ENCODE data around the gene TRIM10. TPM values are rescaled to one million over a fixed set of nuclear protein-coding genes. Genes with fewer than 3 reads are reported as not detected.

The TRIM10 gene
- total RNA-seq, 4 donors from 2014 or later: 0.09 TPM; not detected in 3

DNA sequence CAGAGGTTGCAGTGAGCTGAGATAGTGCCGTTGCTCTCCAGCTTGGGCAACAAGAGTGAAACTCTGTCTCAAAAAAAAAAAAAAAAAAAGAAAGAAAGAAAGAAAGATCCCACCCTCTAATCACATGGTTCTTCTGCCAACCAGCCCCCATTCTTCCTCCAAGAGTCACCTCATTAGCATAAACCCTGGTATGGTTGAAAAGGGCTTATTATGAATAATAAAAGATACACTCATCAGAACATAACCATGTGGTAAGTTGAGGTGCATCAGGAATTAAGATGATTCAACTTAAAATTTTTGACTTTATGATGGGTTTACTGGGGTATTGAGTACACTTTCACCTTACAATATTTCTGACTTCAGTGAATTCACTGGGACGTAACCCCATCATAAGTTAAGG lies 25.9 kb downstream of the TRIM10 start:
- ATAC-seq (ENCODE audit: low FRiP score): no peak
- no peak for DNase-seq (ENCODE audit: low spot score)
- TF ChIP-seq, protein P1, sequence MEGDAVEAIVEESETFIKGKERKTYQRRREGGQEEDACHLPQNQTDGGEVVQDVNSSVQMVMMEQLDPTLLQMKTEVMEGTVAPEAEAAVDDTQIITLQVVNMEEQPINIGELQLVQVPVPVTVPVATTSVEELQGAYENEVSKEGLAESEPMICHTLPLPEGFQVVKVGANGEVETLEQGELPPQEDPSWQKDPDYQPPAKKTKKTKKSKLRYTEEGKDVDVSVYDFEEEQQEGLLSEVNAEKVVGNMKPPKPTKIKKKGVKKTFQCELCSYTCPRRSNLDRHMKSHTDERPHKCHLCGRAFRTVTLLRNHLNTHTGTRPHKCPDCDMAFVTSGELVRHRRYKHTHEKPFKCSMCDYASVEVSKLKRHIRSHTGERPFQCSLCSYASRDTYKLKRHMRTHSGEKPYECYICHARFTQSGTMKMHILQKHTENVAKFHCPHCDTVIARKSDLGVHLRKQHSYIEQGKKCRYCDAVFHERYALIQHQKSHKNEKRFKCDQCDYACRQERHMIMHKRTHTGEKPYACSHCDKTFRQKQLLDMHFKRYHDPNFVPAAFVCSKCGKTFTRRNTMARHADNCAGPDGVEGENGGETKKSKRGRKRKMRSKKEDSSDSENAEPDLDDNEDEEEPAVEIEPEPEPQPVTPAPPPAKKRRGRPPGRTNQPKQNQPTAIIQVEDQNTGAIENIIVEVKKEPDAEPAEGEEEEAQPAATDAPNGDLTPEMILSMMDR (IDR thresholded peaks at IDR 0.05): no peak

DNA sequence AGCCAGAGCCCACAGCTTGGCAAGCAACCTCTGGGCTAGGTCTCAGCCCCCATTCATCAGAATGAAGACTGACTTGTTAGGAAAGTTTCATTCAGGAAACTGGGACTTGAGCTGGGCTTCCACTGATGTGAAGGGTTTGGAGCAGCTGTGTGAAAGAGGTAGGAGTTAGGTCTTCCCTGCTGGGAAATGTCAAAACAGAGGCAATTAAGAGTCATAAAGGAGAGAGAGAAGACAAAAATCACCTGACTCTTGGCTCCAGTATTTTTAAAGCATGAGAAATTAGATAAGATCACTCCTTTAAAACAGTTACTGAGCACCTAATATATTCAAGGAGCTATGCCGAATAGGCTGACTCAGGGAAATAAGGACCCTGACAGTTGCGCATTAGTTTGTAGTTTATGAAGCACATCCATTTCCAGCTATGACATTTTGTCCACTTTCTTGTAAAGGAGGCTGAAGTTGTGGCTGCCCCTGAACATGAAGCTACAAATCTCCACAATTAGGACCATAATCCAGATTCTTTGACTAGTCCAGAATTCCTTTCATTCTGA lies 29.0 kb downstream of the TRIM10 start:
- TF ChIP-seq, protein P1 (IDR thresholded peaks at IDR 0.05): no peak
- no peak for ATAC-seq (ENCODE audit: low FRiP score)
- no peak for DNase-seq (ENCODE audit: low spot score)

DNA sequence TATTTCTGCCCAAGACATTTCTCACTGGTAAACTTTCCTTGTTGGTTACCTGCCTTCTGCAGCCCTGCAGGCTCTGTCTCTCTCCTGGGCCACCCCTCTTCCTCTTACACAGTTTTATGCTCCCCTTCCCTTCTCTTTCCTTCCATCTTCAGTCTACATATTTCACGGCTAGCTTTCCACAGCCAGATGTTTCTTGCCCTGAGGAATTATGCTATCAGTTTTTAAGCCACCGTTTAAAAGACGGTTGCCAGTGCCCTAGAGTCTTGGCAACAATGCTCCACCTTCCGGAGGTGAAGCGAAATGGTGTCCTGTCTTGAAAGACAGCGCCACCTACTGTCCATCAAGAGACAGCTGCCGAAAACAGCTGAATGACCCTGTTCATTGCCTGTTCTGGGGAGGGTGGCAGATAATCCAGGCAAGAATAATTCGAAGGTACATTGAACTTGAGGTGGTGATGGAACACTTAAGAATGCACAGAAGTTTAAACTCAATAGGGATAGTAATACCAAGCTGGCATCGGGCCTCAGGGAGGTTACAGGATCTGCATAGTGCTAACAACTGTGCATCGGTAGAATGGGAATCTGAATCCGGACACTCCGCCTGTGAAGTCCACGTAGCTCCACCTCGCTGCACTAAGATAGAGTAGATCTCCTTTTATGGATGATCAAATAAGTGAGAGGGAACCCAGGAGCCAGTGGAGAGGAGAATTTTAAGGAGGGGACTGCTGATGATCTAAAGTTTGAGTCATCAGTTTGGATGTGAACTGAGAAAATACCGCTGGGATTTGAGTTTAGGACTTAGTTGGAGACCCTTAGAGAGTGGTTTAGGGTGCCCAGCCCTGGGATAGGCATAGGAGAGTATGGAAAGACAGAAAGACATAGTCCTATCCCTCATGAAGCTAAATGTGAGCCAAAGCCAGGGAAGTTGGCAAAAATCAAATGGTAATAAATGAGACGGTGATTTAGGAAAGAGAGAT lies 29.8 kb downstream of the TRIM10 start:
- TF ChIP-seq, protein P1 (IDR thresholded peaks at IDR 0.05): peak in 1 of 3 donors; percentile 10
- DNase-seq (ENCODE audit: low spot score) (no peak), ATAC-seq (ENCODE audit: low FRiP score) (peak; percentile 87)

DNA sequence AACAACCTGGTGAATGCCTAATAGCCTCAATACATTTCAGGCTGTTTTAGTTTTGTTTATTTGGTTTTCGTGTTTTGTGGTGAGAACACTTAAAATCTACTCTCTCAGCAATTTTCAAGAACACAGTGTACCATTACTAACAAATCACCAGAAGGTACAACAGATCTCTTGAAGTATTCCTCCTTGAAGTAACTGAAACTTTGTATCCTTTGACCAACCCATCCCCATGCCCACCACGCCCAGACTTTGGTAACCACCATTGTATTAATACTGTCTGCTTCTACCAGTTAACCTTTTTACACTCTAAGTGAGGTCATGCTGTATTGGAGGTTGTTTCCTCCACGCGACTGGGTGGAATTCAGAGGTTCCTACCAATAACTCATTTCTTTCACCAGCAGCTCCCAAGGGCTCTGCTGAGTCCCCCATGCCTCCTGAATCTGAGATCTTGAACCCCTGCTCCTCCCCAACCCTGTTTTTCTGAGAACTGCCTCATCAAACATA lies 30.8 kb downstream of the TRIM10 start:
- TF ChIP-seq, protein P1 (IDR thresholded peaks at IDR 0.05): no peak
- no peak for ATAC-seq (ENCODE audit: low FRiP score)
- no peak for DNase-seq (ENCODE audit: low spot score)

DNA sequence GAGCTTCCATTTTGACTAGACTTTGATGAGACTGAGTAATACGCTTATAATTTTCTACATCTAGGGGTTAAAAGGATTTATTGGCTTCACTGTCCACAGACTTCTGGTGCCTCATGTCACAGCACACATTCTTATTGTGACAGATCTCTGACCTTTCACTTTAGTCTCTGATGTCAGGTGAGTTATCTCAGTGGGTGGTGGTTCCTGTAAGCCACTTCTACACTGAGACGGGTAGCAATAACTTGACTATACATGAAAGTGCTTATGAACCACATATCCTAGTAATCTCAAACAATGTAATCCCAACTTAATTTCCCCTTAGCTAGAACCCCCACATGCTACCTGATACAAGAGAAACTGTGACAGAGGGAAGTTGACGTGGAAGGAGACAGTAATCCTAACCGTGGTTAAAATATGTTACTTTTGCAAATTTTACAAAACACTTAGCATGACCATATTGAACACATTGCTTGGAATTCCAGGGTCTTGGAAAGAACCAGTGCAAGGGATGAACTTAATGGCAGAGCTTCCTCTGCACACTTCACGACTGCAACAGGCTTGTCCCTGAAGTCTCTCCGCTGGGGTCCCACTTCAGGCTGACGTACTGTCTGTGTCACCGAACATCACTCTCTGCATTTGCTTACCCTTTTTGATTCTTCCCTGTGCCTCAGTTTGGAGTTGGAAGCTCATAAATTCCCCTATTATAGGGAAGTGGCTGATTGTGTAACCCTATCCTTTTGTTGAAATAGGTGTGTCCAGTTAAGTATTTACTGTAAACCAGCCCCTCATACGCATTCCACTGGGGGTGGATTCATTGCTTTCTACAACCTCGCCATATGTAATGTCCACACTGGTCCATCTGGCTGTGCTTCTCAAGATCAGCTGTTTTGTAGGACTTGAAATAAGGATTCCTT lies 31.5 kb downstream of the TRIM10 start:
- no peak for DNase-seq (ENCODE audit: low spot score)
- TF ChIP-seq, protein P1 (IDR thresholded peaks at IDR 0.05): no peak
- ATAC-seq (ENCODE audit: low FRiP score): no peak

DNA sequence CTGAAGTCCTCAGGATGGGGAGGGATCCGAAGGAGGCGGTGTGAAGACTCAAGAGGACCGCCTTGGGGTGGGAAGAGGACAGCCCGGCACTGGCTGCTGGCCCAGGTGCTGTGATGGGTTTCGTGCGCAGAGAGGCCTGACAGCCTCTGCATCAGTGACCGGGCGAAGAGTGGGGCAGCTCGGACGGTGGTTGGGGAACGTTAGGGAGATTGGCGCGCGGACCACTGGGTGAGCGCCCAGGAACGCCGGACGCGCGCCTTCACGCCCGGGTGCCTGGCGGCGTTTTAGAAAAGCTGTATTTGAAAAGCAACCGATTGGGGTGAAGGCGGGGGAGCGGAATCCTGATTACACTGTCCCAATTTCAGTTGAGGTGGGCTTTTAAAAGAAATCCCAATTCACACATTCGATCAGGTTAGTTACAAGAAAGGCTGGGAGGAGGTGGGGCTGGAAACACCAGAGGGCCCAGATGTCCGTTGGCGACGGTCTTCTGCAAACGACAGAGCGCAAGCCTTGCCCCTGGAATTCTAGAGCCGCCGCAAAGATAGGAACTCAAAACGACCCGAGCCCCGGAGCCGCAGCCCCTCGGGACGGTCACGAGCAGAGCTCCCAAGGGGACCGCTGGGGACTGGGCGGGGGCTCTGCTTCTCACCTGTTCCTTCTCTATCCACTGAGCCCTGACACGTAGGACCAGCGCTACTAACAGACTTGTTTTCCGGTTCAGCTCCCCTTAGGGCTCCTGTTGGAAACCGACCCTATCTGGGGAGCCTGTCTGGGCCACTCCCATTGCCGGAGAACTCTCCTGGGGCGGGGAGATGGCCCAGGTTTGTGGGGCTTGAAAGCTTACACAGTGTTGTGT lies 33.5 kb downstream of the TRIM10 start:
- ATAC-seq (ENCODE audit: low FRiP score): peak; percentile 20
- TF ChIP-seq, protein P1 (IDR thresholded peaks at IDR 0.05): no peak
- DNase-seq (ENCODE audit: low spot score): no peak

All from omental fat pad (tissue), 4 donors.